IPS-NIHi7 (cell line): ENCODE measurements around the gene SP9.

Source experiments
- DNase-seq: peaks from one replicate; pipeline ENCODE4 v3.0.0; 2012; ENCODE audit warnings: mixed read lengths; ENCODE audit errors: extremely low spot score

Gene SP9

GRCh38 chr2:174333372-174334277 is 1.1 kb upstream of the SP9 start:
- no peak for DNase-seq

- no peak for DNase-seq
These were observed 457 bp upstream of the SP9 start for GRCh38 chr2:174334278-174334715.

GRCh38 chr2:174335254-174335987 is 667 bp downstream of the SP9 start:
- DNase-seq, result no peak

DNA sequence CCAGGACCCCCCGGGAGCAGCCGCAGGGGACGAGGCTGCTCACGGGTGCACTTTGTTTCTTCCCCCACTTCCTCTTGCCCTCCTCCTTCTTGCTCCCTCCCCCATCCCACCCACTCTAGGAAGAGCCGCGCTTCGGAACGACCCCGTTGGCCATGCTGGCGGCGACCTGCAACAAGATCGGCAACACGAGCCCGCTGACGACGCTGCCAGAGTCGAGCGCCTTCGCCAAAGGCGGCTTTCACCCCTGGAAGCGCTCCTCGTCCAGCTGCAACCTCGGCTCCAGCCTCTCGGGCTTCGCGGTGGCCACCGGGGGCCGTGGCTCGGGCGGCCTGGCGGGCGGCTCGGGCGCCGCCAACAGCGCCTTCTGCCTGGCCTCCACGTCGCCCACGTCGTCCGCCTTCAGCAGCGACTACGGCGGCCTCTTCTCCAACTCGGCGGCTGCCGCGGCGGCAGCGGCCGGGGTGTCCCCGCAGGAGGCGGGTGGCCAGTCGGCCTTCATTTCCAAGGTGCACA is 1.3 kb downstream of the SP9 start:
- DNase-seq, result no peak

GRCh38 chr2:174336501-174337336 is 2.0 kb downstream of the SP9 start:
- no peak for DNase-seq

- no peak for DNase-seq
These were observed 2.8 kb downstream of the SP9 start for GRCh38 chr2:174337337-174338146.

GRCh38 chr2:174338147-174338605 is 3.4 kb downstream of the SP9 start:
- no peak for DNase-seq

DNA sequence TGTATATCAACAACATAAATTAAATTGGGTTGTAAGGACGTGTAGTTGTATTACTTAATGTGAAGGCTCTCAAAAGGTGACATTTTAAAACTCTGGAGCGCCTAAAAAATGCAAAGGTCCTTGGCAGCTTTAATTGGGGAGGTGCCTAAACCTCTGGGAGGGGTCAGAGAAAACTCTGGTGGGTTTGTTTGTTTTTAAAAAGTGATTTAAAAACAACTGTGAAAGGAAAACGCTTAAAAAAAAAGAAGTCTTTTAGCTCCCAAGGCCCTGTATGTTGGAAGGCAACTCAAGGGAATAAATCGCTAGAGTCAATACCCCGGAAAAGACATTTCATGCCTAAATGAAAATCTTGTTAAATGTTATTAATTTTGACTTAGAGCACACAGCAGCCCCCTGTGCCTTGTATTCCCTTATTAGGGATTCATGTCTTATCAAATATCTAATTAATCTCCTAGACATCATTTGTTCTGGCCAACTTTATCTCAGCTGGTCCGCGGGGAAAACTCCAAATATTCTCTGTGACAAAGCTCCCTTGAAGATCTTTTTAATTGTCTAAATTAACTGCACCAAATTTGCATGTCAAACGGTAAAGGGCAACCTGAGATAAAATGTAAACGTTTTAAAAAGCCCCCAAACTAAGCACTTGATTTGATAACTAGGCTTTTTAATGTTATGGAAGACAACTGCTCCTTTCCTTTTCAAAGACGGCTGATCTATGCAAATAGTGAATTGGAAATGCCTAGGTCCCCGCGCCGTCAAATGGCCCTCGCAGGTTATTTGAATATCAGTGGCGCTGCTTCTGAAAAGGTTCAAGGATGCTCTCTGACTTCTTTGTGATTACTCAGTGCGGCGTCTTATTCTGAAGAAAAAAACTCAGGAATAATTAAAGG is 4.2 kb downstream of the SP9 start:
- no peak for DNase-seq

DNA sequence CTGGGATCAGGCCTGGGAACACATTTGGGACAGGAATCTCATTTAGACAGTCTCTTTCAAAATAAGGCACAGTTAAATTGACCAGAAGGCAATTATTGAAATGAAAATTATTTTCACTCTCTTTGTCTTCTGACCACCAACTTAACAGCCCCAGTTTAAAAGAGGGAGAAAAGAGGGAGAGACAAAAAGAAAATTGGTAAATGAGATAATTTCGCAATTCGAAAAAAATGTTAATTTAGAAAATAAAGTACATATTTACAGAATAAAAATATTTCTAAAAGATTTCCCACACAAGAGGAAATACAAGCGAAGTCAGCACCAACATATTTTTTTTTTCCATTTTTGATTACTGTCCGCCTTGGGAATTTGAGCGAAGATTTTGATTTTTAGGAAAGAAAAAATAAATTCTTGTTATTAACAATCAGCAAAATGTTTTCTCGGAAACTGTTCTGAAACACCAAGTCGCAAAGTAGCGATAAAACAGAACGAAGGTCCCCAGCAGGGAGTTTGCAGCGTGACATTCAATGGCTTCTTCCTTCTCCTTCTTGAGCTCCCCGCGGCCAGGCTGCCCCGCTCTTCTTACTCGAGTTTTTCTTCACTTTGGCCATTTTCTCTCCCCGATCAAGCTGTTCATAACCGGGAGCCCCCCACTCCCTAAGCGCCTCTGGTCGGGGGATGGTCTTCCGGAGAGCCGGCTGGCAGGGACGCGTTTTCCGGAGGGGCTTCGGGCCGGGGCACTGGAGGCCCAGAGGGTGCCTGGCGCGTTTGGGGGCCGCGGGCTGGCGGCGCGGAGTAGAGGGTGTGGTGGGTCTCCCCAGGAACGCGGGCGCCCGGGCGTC is 5.0 kb downstream of the SP9 start:
- no peak for DNase-seq

- DNase-seq, result no peak
These were observed 5.9 kb downstream of the SP9 start for GRCh38 chr2:174340400-174341292.

DNA sequence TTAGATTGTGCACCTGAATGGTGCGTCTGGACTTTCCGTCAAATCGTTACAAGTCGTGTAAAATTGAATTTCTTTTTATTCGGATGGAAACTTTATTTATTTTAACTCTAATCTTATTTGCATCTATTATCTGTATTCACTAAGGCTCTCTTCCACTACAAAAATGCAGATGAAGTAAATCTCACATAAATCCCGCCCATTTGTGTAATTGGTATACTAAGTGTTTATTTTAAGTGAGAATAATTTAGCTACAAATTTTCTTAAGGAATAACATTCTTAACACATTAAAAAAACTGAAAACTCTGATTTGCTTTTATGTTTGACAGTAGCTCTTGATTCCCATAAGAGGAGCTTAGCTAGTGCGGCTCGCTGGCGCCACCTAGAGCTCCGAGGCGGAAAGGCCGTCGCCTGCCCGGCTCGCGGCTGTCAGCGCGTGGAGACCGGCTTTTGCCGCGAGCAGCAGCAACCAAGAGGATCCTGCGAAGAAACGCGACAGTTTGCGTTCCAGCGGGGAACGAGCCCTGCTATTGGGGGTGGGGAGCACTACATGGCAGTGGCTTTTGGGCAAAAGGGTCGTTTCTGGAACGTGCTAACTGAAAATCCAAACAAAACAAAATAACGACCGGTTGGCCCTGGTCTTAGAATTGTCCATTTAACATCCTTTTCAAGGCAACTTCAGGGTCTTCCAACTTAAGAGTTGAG is 6.7 kb downstream of the SP9 start:
- DNase-seq, result peak; percentile 69

- no peak for DNase-seq
These were observed 7.4 kb downstream of the SP9 start for GRCh38 chr2:174341995-174342685.

GRCh38 chr2:174342686-174343342 is 8.1 kb downstream of the SP9 start:
- DNase-seq, result no peak

GRCh38 chr2:174343343-174343622 is 8.5 kb downstream of the SP9 start:
- no peak for DNase-seq

- DNase-seq, result no peak
These were observed 9.1 kb downstream of the SP9 start for GRCh38 chr2:174343623-174344455.
